Eye (tissue), 1 donor: ENCODE measurements around the gene MSH2.
"Not testable (repeated sequence)": the region's sequence is repeated elsewhere in the genome, so short reads cannot be mapped to it uniquely, and the experiment has no call there.

Experiments used
- DNase-seq: peaks from one replicate; pipeline ENCODE4 v3.0.0-alpha.2; 2015

The MSH2 gene

GRCh38 chr2:47485751-47486300 is 82.9 kb downstream of the MSH2 start:
- DNase-seq = no peak

GRCh38 chr2:47486841-47487497 is 84.0 kb downstream of the MSH2 start:
- no peak for DNase-seq

GRCh38 chr2:47487498-47487875 is 84.5 kb downstream of the MSH2 start:
- no peak for DNase-seq

- DNase-seq = peak; percentile 8
Measured at GRCh38 chr2:47488870-47489584, 86.1 kb downstream of the MSH2 start.

GRCh38 chr2:47490406-47490805 is 87.5 kb downstream of the MSH2 start:
- DNase-seq = no peak

GRCh38 chr2:47493317-47494035 is 90.5 kb downstream of the MSH2 start:
- DNase-seq = no peak

- DNase-seq = no peak
Measured at GRCh38 chr2:47494267-47495130, 91.5 kb downstream of the MSH2 start.

GRCh38 chr2:47497843-47498460 is 95.0 kb downstream of the MSH2 start:
- no peak for DNase-seq

- DNase-seq = no peak
Measured at GRCh38 chr2:47499093-47499492, 96.1 kb downstream of the MSH2 start.

GRCh38 chr2:47499621-47500309 is 96.8 kb downstream of the MSH2 start:
- DNase-seq = no peak

GRCh38 chr2:47501374-47502200 is 98.6 kb downstream of the MSH2 start:
- DNase-seq = no peak

- DNase-seq = not testable (repeated sequence)
Measured at GRCh38 chr2:47502498-47502897, 99.5 kb downstream of the MSH2 start.

GRCh38 chr2:47503481-47504070 is 100.6 kb downstream of the MSH2 start:
- DNase-seq = no peak

GRCh38 chr2:47504174-47504810 is 101.3 kb downstream of the MSH2 start:
- DNase-seq = no peak

- no peak for DNase-seq
Measured at GRCh38 chr2:47506024-47506423, 103.1 kb downstream of the MSH2 start.

- DNase-seq = no peak
Measured at GRCh38 chr2:47506436-47506835, 103.5 kb downstream of the MSH2 start.

- no peak for DNase-seq
Measured at GRCh38 chr2:47508080-47508479, 105.1 kb downstream of the MSH2 start.

GRCh38 chr2:47508641-47509040 is 105.7 kb downstream of the MSH2 start:
- no peak for DNase-seq

- no peak for DNase-seq
Measured at GRCh38 chr2:47509250-47509649, 106.3 kb downstream of the MSH2 start.
